MM.1S (cell line): ENCODE results near the gene ABCB8.

Experiments used
- DNase-seq: peaks from one replicate; pipeline ENCODE4 v3.0.0-alpha.2; 2015
- H2AFZ ChIP-seq: fragments of 300-600 bp; sonication (generic); 2 replicates; pipeline ENCODE4 v1.6.0; 2016; ENCODE audit warnings: antibody characterized with exemption, low read length
- H3F3A ChIP-seq: fragments of 300-600 bp; sonication (generic); 2 replicates; pipeline ENCODE4 v1.6.1; 2016; ENCODE audit warnings: mild to moderate bottlenecking, antibody characterized with exemption, low read length, moderate library complexity, mixed read lengths; ENCODE audit not compliant: insufficient read depth
- H3K27ac ChIP-seq: fragments of 300-600 bp; sonication (generic); 2 replicates; pipeline ENCODE4 v1.5.1; 2016; ENCODE audit warnings: mild to moderate bottlenecking, low read length
- H3K27me3 ChIP-seq: fragments of 300-600 bp; sonication (generic); replicated peaks from 2 replicates; pipeline ENCODE4 v1.6.0; 2016; ENCODE audit warnings: low read length; ENCODE audit not compliant: insufficient read depth
- H3K36me3 ChIP-seq: fragments of 300-600 bp; sonication (generic); replicated peaks from 2 replicates; pipeline ENCODE4 v1.6.1; 2016; ENCODE audit warnings: mild to moderate bottlenecking, low read length, mixed read lengths; ENCODE audit not compliant: insufficient read depth
- H3K4me1 ChIP-seq: fragments of 300-600 bp; sonication (generic); 2 replicates; pipeline ENCODE4 v1.6.1; 2016; ENCODE audit warnings: low read length, mixed read lengths
- H3K4me2 ChIP-seq: fragments of 300-600 bp; sonication (generic); 2 replicates; pipeline ENCODE4 v1.6.0; 2016; ENCODE audit warnings: low read depth, low read length
- H3K4me3 ChIP-seq: fragments of 300-600 bp; sonication (generic); 2 replicates; pipeline ENCODE4 v1.5.1; 2016; ENCODE audit warnings: low read length, mixed read lengths
- H3K79me2 ChIP-seq: fragments of 300-600 bp; sonication (generic); 2 replicates; pipeline ENCODE4 v1.6.1; 2016; ENCODE audit warnings: mixed run types, low read length, mixed read lengths
- H3K9ac ChIP-seq: fragments of 300-600 bp; sonication (generic); 2 replicates; pipeline ENCODE4 v1.6.1; 2016; ENCODE audit warnings: low read length, mixed read lengths
- H3K9me2 ChIP-seq: fragments of 300-600 bp; sonication (generic); replicated peaks from 2 replicates; pipeline ENCODE4 v1.6.1; 2016; ENCODE audit warnings: mild to moderate bottlenecking, low read length, mixed read lengths; ENCODE audit not compliant: insufficient read depth
- H3K9me3 ChIP-seq: fragments of 300-600 bp; sonication (generic); replicated peaks from 2 replicates; pipeline ENCODE4 v1.6.1; 2016; ENCODE audit warnings: mild to moderate bottlenecking, low read length, mixed read lengths; ENCODE audit not compliant: insufficient read depth
- H4K20me1 ChIP-seq: fragments of 300-600 bp; sonication (generic); 2 replicates; pipeline ENCODE4 v1.6.1; 2016; ENCODE audit warnings: mild to moderate bottlenecking, low read length, moderate library complexity, mixed read lengths; ENCODE audit not compliant: insufficient read depth
- EZH2 ChIP-seq: fragments of 300-600 bp; sonication (generic); optimal IDR thresholded peaks from 2 replicates; pipeline ENCODE3; 2017; ENCODE audit warnings: low read depth, mild to moderate bottlenecking, antibody characterized with exemption, low read length, mixed read lengths
- EZH2phosphoT487 ChIP-seq: fragments of 300-600 bp; sonication (generic); IDR thresholded peaks from 2 replicates; pipeline ENCODE4 v1.6.1; 2018; ENCODE audit warnings: antibody characterized with exemption, low read length
- TF ChIP-seq, protein P1 (sequence below): fragments of 300-600 bp; sonication (generic); IDR thresholded peaks from 2 replicates; pipeline ENCODE4 v1.5.1; 2016; ENCODE audit warnings: antibody characterized with exemption, low read length, mixed read lengths

The ABCB8 gene

GRCh38 chr7:151057506-151057988 lies 29.3 kb downstream of the ABCB8 start, which contains the start of gene CDK5:
CDK5 (minus strand) TSS chr7:151057897; CDS start chr7:151057848, 49 bp downstream.
- H3K4me1 ChIP-seq: peaks cover 6% of the 10 kb centered on the region
- no peak for DNase-seq
- TF ChIP-seq EZH2phosphoT487: no peak
- peak within 1 kb of the TSS; percentile 66 for H3K9ac ChIP-seq
- H3K79me2 ChIP-seq: peaks cover 32% of the 10 kb centered on the region
- H2AFZ ChIP-seq: peak within 1 kb of the TSS; percentile 96
- H3K27ac ChIP-seq: peak within 1 kb of the TSS; percentile 65; the same call in 1 of the 2 replicates
- peak within 1 kb of the TSS; percentile 87 for H3K4me3 ChIP-seq
- peak within 1 kb of the TSS; percentile 98 for H3K4me2 ChIP-seq
- H3F3A ChIP-seq: peaks cover 12% of the 10 kb centered on the region
- no peaks in the 10 kb centered on the region for H3K27me3 ChIP-seq
- H3K9me2 ChIP-seq: no peaks in the 10 kb centered on the region
- no peaks in the 10 kb centered on the region for H3K9me3 ChIP-seq
- H4K20me1 ChIP-seq: no peaks in the 10 kb centered on the region
- no peaks in the 10 kb centered on the region for H3K36me3 ChIP-seq

DNA sequence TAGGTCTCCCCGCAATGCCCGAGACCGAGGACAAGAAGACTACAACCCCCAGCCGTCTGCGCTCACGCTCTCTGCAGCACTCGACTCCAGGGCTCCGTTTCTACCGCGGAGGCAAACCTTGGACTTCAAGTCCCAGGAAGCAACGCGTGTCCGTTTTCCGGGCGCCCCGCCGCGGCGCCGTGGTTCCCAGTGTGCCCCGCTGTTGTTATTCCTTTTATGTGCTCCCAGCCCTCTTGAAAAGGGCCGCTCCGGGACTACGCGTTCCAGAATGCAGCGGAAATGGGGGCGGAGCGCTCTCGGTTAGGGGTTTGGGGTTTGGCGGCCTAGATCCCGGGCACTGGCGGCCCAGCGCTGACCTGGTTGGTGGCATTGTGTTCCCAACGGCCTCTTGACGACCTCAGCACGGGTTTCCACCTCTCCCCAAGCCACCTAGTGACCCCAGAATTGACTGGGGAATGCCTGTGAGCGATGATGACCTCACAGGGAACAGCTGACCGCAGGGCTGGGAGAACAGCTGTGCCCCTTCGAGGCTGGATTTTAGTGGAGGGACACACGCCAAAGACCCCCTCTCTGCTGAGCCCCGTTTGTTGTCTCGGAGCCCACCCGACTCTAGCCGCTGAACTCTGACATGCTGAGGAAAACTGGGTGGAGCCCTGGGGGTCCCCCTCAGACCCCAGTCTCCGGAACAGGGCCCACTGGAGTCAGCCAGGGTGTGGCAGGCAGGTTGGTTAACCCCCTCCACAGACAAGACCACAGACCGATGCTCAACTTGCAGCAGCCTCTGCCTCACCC lies 29.9 kb downstream of the ABCB8 start:
- peak overlapping the region; percentile 87 for H3K4me3 ChIP-seq
- peak overlapping the region; percentile 65; the same call in 1 of the 2 replicates for H3K27ac ChIP-seq
- H2AFZ ChIP-seq: peak overlapping the region; percentile 90
- peaks cover 6% of the 10 kb centered on the region for H3K4me1 ChIP-seq
- H3K27me3 ChIP-seq: no peaks in the 10 kb centered on the region
- H3F3A ChIP-seq: peaks cover 12% of the 10 kb centered on the region
- peak overlapping the region; percentile 98 for H3K4me2 ChIP-seq
- TF ChIP-seq EZH2 (no peak), EZH2phosphoT487 (no peak)
- TF ChIP-seq, protein P1, sequence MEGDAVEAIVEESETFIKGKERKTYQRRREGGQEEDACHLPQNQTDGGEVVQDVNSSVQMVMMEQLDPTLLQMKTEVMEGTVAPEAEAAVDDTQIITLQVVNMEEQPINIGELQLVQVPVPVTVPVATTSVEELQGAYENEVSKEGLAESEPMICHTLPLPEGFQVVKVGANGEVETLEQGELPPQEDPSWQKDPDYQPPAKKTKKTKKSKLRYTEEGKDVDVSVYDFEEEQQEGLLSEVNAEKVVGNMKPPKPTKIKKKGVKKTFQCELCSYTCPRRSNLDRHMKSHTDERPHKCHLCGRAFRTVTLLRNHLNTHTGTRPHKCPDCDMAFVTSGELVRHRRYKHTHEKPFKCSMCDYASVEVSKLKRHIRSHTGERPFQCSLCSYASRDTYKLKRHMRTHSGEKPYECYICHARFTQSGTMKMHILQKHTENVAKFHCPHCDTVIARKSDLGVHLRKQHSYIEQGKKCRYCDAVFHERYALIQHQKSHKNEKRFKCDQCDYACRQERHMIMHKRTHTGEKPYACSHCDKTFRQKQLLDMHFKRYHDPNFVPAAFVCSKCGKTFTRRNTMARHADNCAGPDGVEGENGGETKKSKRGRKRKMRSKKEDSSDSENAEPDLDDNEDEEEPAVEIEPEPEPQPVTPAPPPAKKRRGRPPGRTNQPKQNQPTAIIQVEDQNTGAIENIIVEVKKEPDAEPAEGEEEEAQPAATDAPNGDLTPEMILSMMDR: no peak
- no peaks in the 10 kb centered on the region for H3K36me3 ChIP-seq
- peak overlapping the region; percentile 66 for H3K9ac ChIP-seq
- no peaks in the 10 kb centered on the region for H3K9me3 ChIP-seq
- H3K9me2 ChIP-seq: no peaks in the 10 kb centered on the region
- DNase-seq: peak; percentile 100
- H4K20me1 ChIP-seq: no peaks in the 10 kb centered on the region
- peaks cover 36% of the 10 kb centered on the region for H3K79me2 ChIP-seq

- Histone ChIP-seq H3K4me1 (peaks cover 6% of the 10 kb centered on the region), H3K79me2 (peaks cover 36% of the 10 kb centered on the region), H4K20me1 (no peaks in the 10 kb centered on the region), H3K9ac (peak overlapping the region; percentile 66), H3K36me3 (no peaks in the 10 kb centered on the region), H3F3A (peaks cover 12% of the 10 kb centered on the region), H3K9me2 (no peaks in the 10 kb centered on the region), H3K9me3 (no peaks in the 10 kb centered on the region), H3K27me3 (no peaks in the 10 kb centered on the region), H3K4me2 (peak overlapping the region; percentile 98), H3K4me3 (peak overlapping the region; percentile 87), H3K27ac (peak overlapping the region; percentile 65; the same call in 1 of the 2 replicates), H2AFZ (peak overlapping the region; percentile 90)
- no peak for TF ChIP-seq EZH2
- TF ChIP-seq, protein P1: no peak
- no peak for TF ChIP-seq EZH2phosphoT487
- peak; percentile 29 for DNase-seq
Measured at GRCh38 chr7:151058781-151059366, 30.6 kb downstream of the ABCB8 start.
